A549 treated with CpdA at 1 μM for 4 hours (cell line): ENCODE measurements around the gene IL22. TPM values are rescaled to one million over a fixed set of nuclear protein-coding genes. Genes with fewer than 3 reads are reported as not detected.

Source experiments
- total RNA-seq: library from RNA; stranded (reverse); fragments of 200-300 nt; extraction: Qiagen RNA extraction; gene quantifications from 5 replicates; pipeline ENCODE4 v1.2.3, GENCODE V29; 2022; ENCODE audit warnings: low read depth

The IL22 gene, protein sequence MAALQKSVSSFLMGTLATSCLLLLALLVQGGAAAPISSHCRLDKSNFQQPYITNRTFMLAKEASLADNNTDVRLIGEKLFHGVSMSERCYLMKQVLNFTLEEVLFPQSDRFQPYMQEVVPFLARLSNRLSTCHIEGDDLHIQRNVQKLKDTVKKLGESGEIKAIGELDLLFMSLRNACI
- total RNA-seq, result not detected in 5 replicates

GRCh38 chr12:68253504-68253903 is at the start of gene IL22:
IL22 (minus strand) TSS chr12:68253604; CDS start chr12:68253448, 156 bp downstream.

GRCh38 chr12:68225576-68226476 is 27.6 kb downstream of the IL22 start, which contains the start of gene IL26:
IL26 (minus strand) TSS chr12:68225810; CDS start chr12:68225756, 54 bp downstream.

Other genes with a start within 250 kb of the IL22 start
- gene IFNG, start 93.9 kb downstream of the IL22 start, total RNA-seq, result not detected in 5 replicates
- not detected in 5 replicates for gene IL26, start 27.8 kb downstream of the IL22 start, total RNA-seq
- 6.1 to 9.3 TPM (median 6.5 TPM) in 5 replicates for gene MDM1, start 78.8 kb upstream of the IL22 start, total RNA-seq